Activated B cell treated with CpG ODN at 0.5 μM for 24 hours (primary cell): ENCODE measurements around the gene UBN1. TPM values are rescaled to one million over a fixed set of nuclear protein-coding genes. Genes with fewer than 3 reads are reported as not detected.

ENCODE experiments used
- ATAC-seq: fragments of 200-7000 bp; cut with Tn5 transposase; one replicate; pipeline ENCODE4 v1.10.0; 2021; ENCODE audit warnings: low read depth, mild to moderate bottlenecking, moderate library complexity
- CTCF ChIA-PET: fragments of 350-600 bp; sonication (Branson Sonifier 250); formaldehyde crosslinking; loops from one replicate; lab custom pipeline; 2021; ENCODE audit warnings: antibody characterized with exemption; lab: Charles Lee
- POLR2A ChIA-PET: fragments of 350-600 bp; sonication (Branson Sonifier 250); formaldehyde crosslinking; loops from one replicate; lab custom pipeline; 2021; ENCODE audit warnings: antibody characterized with exemption; lab: Charles Lee
- DNase-seq: peaks from one replicate; pipeline ENCODE4 v3.0.0; 2022
- H3K27ac Mint-ChIP-seq: one replicate; pipeline ENCODE4 v1.8.0; 2020; ENCODE audit warnings: mixed read lengths
- H3K27me3 Mint-ChIP-seq: one replicate; pipeline ENCODE4 v1.8.0; 2021; ENCODE audit warnings: mixed read lengths
- H3K36me3 Mint-ChIP-seq: one replicate; pipeline ENCODE4 v1.8.0; 2021; ENCODE audit warnings: low read depth, mixed read lengths
- H3K4me1 Mint-ChIP-seq: one replicate; pipeline ENCODE4 v1.8.0; 2021; ENCODE audit warnings: mixed read lengths
- H3K4me3 Mint-ChIP-seq: one replicate; pipeline ENCODE4 v1.8.0; 2020; ENCODE audit warnings: mild to moderate bottlenecking, mixed read lengths
- H3K9me3 Mint-ChIP-seq: one replicate; pipeline ENCODE4 v1.8.0; 2020; ENCODE audit warnings: mixed read lengths
- CTCF ChIP-seq: fragments of 200-600 bp; IDR thresholded peaks from one replicate; pipeline ENCODE4 v1.8.0; 2022; ENCODE audit warnings: antibody characterized with exemption, mild to moderate bottlenecking
- intact Hi-C: fragments of 100-400 bp; cut with micrococcal nuclease; formaldehyde crosslinking; loops from one replicate; pipeline ENCODE4 v1.15.1; 2024
- total RNA-seq: library from RNA; stranded (reverse); gene quantifications from 2 replicates; pipeline ENCODE4 v1.2.3, GENCODE V29; 2022

UBN1 gene
- total RNA-seq, 1 donor from 2014 or later: 36.1 TPM

DNA sequence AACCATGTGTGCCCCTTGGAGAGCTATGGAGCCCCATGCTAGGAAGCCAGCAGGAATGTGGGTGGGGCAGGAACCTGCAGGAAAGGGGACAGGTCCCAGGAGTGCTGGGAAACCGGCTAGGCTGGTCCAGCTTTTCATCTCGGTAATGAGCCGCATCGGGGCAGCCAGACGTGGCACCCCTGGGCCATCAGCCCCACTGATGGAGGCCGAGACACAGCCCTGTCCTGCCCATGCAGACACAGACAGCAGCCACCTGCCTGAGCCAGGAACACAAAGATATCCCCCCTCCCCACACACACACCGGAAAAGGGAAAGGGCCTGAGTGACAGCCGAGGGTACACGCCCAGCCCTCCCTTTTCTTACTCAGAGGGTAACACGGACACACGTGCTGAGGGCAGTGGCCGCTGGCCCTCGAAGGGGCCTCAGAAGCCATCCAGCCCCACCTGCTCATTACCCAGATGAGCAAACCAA, 71.5 kb downstream of the UBN1 start:
- no peak for DNase-seq
- no peak for TF ChIP-seq CTCF
- H3K36me3 Mint-ChIP-seq: no peaks in the 10 kb centered on the region
- POLR2A ChIA-PET: no interaction called here
- H3K9me3 Mint-ChIP-seq: no peaks in the 10 kb centered on the region
- H3K27ac Mint-ChIP-seq: no peak overlapping the region
- ATAC-seq: no peak
- intact Hi-C loops: no loop called here
- H3K4me1 Mint-ChIP-seq: no peaks in the 10 kb centered on the region
- CTCF ChIA-PET: no interaction called here
- H3K27me3 Mint-ChIP-seq: peaks cover 16% of the 10 kb centered on the region
- H3K4me3 Mint-ChIP-seq: no peak overlapping the region

DNA sequence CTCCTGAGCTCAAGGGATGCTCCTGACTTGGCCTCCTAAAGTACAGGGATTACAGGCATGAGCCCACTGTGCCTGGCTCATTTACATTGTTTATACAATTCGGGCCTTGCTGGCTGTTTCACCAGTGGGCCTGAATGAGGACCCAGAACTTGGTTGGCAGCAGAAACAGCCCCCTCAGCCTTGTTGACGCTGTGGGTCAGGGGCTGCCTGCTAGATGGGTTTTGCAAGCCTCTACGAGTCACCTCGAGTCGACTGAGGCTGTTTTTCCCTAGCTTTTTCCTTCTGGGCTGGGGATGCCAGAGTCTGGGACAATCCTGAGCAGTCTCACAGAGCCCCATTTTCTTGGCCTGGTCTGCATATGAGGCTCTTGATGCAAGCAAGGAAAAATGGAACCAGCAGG, 73.5 kb downstream of the UBN1 start:
- ATAC-seq: no peak
- no peak for DNase-seq
- H3K9me3 Mint-ChIP-seq: peaks cover under 1% of the 10 kb centered on the region
- H3K27ac Mint-ChIP-seq: no peak overlapping the region
- H3K4me1 Mint-ChIP-seq: no peaks in the 10 kb centered on the region
- H3K27me3 Mint-ChIP-seq: peaks cover 16% of the 10 kb centered on the region
- intact Hi-C loops: no loop called here
- no peaks in the 10 kb centered on the region for H3K36me3 Mint-ChIP-seq
- TF ChIP-seq CTCF: no peak
- no peak overlapping the region for H3K4me3 Mint-ChIP-seq
- ChIA-PET POLR2A (no interaction called here), CTCF (no interaction called here)

- ChIA-PET POLR2A (no interaction called here), CTCF (no interaction called here)
- no peak for TF ChIP-seq CTCF
- Mint-ChIP-seq H3K36me3 (peaks cover 2% of the 10 kb centered on the region), H3K4me3 (no peak overlapping the region), H3K27ac (no peak overlapping the region), H3K4me1 (no peaks in the 10 kb centered on the region), H3K9me3 (peaks cover 10% of the 10 kb centered on the region), H3K27me3 (peaks cover 10% of the 10 kb centered on the region)
- DNase-seq (no peak), ATAC-seq (no peak)
- intact Hi-C loops: no loop called here
Measured at GRCh38 chr16:4922721-4923342, 75.6 kb downstream of the UBN1 start.

DNA sequence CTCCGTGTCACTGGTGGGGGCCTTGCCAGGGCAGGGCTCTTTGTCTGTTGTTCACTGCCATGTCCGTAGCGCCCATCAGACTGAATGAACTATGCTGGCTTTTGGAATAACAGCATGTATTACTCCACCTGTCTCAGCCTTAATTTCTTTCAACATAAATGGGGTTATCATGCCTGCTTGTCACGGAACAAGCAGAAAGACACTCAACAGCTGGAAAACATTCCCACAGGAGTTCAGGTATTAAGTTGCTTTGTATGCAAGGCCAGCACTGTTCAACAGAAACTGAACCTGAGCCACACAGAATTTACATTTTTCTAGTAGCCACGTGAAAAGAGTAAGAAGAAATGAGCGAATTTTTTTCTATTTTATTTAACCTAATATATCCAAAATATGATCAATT, 76.6 kb downstream of the UBN1 start:
- ATAC-seq (no peak), DNase-seq (no peak)
- Mint-ChIP-seq H3K4me3 (no peak overlapping the region), H3K27me3 (peaks cover 9% of the 10 kb centered on the region), H3K4me1 (no peaks in the 10 kb centered on the region), H3K9me3 (peaks cover 10% of the 10 kb centered on the region), H3K36me3 (peaks cover 2% of the 10 kb centered on the region), H3K27ac (no peak overlapping the region)
- POLR2A ChIA-PET: no interaction called here
- TF ChIP-seq CTCF: no peak
- intact Hi-C loops: no loop called here
- CTCF ChIA-PET: no interaction called here

- CTCF ChIA-PET: no interaction called here
- DNase-seq (no peak), ATAC-seq (no peak)
- TF ChIP-seq CTCF: no peak
- POLR2A ChIA-PET: no interaction called here
- Mint-ChIP-seq H3K36me3 (peaks cover 2% of the 10 kb centered on the region), H3K4me1 (no peaks in the 10 kb centered on the region), H3K27me3 (peaks cover 8% of the 10 kb centered on the region), H3K4me3 (no peak overlapping the region), H3K9me3 (peaks cover 10% of the 10 kb centered on the region), H3K27ac (no peak overlapping the region)
- intact Hi-C loops: no loop called here
Measured at GRCh38 chr16:4924593-4925292, 77.5 kb downstream of the UBN1 start.
